Peyer's patch (tissue), 4 donors: ENCODE data around the gene RASSF1.

Experiments used
- CTCF ChIP-seq, 6 experiments: fragments of 450-650 bp in 4 of 6; fragments of 200-600 bp in 2 of 6; sonication (generic) in 1 of 6; IDR thresholded peaks; one replicate each; pipeline ENCODE4 v1.5.1; 2017 to 2019; ENCODE audit warnings: antibody characterized with exemption in 6 of 6, mild to moderate bottlenecking in 3 of 6, moderate library complexity in 1 of 6
- POLR2A ChIP-seq, 2 donors: fragments of 450-650 bp; IDR thresholded peaks; one replicate each; pipeline ENCODE4 v1.5.1; 2017; ENCODE audit warnings: antibody characterized with exemption in 2 of 2, mild to moderate bottlenecking in 2 of 2, moderate library complexity in 2 of 2

GRCh38 chr3:50298836-50299637 lies 41.6 kb downstream of the RASSF1 start, which contains the start of the genes HYAL3 and NAA80:
- TF ChIP-seq POLR2A (IDR thresholded peaks at IDR 0.05): peak; percentile 91 to 97
- TF ChIP-seq CTCF (IDR thresholded peaks at IDR 0.05): peak in 5 of 6 experiments; percentile 13 to 69 (median 60)
